ENCODE data around the gene OGA. TPM values are rescaled to one million over a fixed set of nuclear protein-coding genes. Genes with fewer than 3 reads are reported as not detected.

The OGA gene
- total and polyA plus RNA-seq, 2 of the 8 experiments (the other 6 are each of a cell fraction or from before 2014, with no cell fraction given), result 31.2 to 107 TPM

DNA sequence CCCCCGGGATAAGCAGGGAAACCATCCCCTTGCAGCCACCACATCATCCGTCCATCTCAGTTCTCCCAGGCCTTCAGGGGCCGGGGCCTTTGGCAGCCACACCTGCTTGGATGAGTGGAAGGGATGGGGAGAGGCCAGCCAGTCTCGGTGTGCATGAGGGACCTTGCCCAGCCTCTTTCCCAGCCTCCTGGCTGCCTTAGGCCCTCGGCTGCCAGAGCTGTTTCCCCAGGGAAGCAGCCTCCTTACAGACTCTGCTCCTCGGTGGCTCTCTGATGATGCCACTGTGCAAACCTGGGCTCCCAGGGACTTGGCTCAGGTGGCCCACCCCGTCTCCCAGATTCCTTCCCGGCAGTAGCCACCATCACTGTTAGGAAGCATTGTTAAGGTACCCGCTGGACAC lies 57.0 kb downstream of the OGA start (continued):
- TF ChIP-seq JUN (IDR thresholded peaks at IDR 0.05; ENCODE audit: low read depth, low read length) (no peak), CHD1 (IDR thresholded peaks at IDR 0.05; ENCODE audit: low read depth, low read length) (no peak), TAF7 (optimal IDR thresholded peaks at IDR 0.05; ENCODE audit: borderline replicate concordance, low read depth, low read length) (no peak), GABPA (IDR thresholded peaks at IDR 0.05; ENCODE audit: borderline replicate concordance, insufficient read depth, low read length) (no peak)

Measured in H1 (cell line).